ENCODE data around the gene TUBGCP2. TPM values are rescaled to one million over a fixed set of nuclear protein-coding genes. Genes with fewer than 3 reads are reported as not detected.

The TUBGCP2 gene
- total RNA-seq, 1 experiment from 2014 or later, result 35.9 TPM

DNA sequence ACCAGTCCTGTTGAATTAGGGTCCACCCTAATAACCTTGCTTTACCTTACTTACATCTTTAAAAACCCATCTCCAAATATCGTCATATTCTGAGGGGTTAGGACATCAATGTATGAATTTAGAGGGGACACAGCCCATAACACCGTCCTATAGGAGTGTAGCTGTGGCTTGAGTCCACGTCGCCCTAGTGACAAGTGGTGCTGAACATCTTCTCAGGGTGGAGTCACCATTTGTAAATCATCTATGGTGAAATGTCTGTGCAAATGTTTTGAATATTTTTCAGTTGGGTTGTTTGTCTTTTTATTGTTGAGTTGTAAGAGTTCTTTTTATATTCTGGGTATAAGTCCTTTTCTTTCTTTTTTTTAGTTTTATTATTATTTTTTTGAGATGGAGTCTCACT, 33.3 kb upstream of the TUBGCP2 start:
- no peak for DNase-seq (ENCODE audit: low spot score)

DNA sequence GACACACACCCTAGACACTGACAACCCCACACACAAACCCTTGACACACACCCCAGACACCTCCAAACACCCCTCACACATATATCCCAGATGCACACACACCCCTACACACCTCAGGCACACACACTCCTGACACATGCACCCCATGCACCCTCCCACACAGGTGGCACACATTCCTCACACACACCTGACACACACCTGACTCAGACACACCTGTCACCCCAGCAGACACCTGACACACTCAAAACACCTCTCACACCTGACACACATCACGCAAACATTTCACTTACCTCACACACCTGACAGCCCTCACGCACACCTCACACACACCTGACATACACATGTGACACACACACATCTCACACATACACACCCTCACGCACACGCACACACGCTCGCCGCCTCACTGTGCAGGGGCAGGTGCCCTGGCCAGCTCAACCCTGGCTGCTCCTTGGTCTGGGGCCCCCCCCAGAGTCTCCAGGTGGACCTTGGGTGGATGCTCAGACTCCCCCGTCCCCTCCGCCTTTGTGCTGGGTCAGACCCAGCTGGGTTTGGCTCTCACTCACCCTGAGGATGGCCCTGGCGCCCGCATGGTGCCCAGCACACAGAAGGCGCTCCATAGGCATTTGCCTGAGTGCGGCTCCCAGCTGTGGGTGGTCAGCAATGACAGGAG, 31.2 kb upstream of the TUBGCP2 start:
- no peak for DNase-seq (ENCODE audit: low spot score)

DNA sequence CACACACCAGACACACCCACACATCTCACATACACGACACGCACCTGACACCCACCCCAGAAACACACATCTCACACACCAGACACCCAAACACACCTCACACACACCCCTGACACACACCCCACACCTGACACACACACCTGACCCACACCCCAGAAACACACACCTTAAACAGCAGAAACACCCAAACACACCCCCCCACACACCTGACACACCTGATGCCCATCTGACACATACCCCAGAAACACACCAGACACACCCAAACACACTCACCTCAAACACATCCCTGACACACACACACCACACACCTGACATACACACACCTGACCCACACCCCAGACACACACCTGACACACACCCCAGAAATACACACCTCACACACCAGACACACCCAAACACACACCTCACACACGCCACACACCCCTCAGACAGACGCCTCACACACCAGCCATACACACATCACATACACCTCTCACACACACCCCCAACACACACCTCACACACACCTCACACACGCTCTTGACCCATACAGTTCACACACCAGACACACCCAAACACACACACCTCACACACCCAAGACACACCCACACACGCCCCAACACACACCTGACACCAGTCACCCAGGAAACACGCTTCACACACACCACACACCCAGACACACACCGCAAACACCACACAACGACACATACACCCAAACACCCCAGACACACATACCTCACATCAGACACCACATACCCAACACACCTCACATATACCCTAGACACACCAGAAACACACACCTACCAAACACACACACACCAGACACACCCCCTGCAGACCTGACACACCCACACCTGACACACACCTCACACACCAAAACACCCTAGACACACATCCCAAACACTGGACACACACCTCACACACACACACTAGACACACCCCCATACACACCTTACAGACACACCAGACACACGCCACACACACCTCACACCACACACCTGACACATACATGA, 29.7 kb upstream of the TUBGCP2 start:
- DNase-seq (ENCODE audit: low spot score), result no peak

DNA sequence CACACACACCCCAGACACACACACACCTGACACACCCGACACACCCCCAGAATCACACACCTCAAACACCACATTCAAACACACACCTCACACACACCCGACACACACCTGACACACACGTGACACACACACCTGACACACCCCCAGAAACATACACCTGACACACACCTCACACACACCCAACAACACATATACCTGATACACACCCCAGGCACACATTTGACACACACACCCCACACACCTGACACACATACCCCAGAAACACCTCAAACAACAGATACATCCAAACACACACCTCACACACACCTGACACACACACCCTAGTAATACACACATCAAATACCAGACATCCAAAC, 28.7 kb upstream of the TUBGCP2 start:
- DNase-seq (ENCODE audit: low spot score), result no peak

DNA sequence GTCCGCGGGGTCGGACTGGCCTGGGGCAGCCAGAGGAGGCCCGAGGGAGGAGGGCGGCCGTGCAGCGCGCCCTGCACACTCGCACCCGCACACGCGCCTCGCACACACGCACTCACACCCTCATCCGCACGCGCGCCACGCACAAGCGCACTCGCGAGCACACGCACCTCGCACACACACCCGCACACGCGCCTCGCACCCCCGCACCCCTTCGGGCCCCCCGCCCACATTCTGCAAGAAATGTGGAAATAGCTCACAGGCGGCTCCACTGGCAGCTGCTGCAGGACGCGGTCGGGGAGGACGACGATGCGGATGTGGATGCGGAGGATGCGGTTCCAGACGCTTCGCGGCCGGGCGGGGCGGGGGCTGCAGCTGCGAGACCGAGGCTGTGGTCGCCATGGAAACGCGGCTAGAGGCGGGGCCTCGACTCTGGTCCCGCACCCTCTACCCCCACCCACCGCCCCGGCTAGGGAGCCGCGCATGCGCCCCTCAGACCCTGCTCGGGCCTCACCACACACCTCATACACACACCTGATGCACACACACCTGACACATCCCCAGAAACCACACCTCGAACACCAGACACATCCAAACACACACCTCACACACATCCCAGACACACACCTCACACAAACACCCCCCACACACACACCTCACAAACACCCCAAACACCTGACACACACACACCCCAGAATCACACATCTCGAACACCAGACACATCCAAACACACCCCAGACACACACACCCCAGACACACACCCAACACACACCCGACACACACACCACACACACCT, 28.1 kb upstream of the TUBGCP2 start, which contains the start of gene CALY:
TSS of gene CALY (minus strand) at position 320 of the 793 bp plus-strand sequence. CDS start 7,907 bp downstream, outside the sequence.
- DNase-seq (ENCODE audit: low spot score), result no peak

DNA sequence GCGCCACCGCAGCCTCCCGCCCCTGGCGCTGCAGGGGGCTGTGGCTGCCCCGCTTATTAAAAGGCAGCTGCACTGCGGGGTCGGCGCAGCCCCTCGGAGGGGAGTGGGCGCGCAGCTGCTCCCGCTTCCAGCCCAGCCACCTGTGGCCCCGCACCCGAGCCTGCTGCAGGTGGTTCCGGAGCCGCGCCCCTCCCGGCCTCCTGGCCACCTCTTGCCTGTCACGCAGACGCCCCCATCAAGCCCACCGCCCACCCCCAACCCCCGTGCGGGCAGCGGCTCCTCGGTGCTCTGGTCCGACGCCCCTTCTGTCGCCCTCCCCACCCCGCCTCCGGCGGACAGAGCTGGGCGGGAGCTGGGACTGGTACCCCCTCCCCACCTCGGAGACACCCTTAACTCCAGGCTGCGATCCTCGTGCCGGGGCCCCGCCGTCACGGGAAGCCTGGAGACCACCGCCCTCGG, 27.5 kb upstream of the TUBGCP2 start:
- no peak for DNase-seq (ENCODE audit: low spot score)

DNA sequence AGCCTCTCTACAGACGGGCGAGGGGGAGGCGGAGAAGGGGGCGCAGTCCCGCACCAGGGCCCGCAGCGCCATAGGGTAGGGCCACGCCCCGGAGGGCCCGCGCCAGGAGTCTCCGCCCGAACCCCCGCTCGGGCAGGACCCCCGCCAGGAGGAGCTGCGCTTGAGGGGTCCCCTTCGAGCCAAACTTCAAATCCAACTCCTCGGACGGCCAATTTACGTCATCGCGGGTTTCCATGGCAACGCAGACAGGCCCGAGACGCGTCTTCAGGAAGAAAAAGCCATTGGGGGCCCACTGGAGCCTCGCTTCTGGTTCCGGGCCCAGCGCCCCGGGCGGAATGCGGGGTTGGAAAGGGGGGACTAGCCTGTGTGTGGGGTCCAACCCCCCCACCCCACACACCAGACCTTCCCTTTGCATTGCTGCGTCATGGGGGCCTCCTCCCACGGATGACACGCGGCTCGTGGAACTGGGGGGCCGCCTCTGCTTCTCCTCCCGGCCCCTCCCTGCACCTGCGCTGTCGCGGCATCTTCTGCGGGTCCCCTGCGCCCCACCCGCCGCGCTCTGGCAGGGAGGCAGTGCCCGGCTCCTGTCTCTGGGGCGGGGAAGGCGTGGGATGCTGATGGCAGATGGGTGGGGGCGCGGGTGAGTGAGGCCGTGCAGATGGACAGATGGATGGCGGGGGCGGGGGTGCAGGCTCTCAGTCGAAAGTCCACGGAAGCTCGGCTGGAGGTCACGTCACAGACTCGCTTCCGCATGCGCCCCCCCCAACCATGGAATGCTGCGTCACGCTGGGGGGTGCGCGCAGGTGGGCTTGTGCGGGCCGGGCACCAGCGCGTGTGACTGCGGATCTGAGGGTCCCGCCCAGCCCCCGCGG, 26.8 kb upstream of the TUBGCP2 start:
- DNase-seq (ENCODE audit: low spot score), result no peak

DNA sequence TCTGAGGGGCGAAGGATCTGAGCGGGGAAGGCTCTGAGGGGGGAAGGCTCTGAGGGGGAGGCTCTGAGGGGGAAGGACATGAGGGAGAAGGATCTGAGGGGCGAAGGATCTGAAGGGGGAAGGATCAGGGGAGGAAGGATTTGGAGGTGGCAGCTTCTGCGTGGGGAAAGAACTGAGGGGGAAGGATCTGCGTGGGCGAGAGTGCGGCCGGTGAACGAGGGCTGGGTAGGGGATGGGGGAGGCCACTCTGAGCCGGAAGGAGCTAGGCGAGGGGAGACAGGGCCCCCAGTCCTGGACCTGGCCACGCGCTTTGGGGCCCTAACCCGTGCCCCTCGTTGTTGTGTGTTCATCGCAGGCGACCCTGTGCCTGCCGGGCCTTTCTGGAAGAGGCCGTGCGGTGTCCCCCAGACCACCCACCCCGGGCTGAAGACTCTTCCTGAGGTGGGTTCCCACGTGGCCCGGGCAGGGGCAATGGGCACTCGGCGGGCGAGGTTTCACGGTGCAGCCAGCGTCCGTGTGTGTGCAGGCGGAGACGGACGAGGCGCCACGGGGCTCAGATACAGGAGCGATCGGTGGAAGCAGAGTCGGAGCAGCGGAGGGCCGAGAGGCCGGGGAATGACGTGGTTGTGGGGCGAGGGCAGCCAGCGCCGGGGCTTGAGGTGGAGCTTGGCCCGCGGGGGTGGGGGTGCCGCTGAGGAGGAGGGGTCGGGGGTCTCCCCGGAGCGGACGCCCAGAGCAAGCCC, 26.0 kb upstream of the TUBGCP2 start:
- DNase-seq (ENCODE audit: low spot score), result no peak

DNA sequence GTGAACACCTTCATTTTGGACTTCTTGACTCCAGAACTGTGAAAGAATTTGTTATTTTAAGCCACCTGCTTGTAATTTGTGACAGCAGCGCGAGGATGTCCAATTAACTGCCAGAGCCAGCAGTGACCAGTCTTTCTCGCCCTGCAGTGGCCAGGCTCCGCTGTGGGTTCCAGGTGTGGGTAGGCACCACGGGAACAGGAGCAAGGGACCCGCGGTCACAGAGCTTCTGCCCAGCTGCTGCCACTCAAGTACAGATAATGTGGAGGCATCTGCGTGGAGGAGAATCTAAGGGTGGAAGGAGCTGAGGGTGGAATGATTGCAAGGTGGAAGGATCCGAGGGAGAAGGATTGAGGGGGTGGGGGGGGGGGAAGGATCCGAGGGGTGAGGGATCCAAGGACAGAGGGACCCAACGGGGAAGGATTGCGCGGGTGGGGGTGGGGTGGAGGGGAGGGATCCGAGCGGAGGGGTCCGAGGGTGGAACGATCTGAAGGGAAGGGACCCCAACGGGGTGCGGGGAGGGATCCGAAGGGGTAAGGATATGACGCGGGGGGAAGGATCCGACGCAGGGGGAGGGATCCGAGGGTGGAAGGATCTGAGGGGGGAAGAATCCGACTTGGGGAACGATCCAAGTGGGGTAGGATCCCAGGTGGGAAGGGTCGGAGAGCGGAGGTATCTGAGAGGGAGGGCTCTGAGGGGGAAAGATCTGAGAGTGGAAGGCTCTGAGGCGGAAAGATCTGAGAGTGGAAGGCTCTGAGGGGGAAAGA, 24.4 kb upstream of the TUBGCP2 start:
- no peak for DNase-seq (ENCODE audit: low spot score)

DNA sequence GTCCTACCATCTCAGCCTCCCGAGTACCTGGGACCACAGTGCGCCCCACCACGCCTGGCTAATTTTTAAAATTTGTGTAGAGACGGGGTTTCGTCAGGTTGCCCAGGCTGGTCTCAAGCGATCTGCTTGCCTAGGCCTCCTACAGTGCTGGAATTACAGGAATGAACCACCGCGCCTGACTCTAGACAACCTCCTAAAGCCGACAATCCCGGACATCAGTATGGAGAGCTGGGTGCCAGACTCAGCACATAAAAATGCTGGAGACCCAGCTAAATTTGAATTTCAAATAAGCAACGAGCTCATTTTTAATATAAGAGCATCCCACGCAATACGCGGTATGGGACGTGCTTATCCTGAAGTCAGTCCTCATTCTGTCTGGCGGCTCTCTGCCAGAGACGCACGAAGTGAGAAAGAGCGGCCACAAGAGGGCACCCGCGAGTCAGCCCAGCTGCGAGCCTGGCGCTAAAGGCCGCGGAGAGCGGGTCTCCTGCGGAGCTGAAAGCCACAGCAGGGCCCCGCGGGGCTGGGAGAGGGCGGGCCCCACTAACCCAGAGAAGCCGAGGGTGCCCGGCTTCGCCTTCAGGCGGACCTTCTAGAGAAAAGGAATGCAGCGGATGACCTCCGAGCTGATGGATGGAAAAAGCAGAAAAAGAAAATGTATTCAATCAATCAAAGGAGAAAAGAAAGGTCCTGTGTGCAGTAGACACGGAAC, 21.0 kb upstream of the TUBGCP2 start:
- DNase-seq (ENCODE audit: low spot score), result peak; percentile 62

DNA sequence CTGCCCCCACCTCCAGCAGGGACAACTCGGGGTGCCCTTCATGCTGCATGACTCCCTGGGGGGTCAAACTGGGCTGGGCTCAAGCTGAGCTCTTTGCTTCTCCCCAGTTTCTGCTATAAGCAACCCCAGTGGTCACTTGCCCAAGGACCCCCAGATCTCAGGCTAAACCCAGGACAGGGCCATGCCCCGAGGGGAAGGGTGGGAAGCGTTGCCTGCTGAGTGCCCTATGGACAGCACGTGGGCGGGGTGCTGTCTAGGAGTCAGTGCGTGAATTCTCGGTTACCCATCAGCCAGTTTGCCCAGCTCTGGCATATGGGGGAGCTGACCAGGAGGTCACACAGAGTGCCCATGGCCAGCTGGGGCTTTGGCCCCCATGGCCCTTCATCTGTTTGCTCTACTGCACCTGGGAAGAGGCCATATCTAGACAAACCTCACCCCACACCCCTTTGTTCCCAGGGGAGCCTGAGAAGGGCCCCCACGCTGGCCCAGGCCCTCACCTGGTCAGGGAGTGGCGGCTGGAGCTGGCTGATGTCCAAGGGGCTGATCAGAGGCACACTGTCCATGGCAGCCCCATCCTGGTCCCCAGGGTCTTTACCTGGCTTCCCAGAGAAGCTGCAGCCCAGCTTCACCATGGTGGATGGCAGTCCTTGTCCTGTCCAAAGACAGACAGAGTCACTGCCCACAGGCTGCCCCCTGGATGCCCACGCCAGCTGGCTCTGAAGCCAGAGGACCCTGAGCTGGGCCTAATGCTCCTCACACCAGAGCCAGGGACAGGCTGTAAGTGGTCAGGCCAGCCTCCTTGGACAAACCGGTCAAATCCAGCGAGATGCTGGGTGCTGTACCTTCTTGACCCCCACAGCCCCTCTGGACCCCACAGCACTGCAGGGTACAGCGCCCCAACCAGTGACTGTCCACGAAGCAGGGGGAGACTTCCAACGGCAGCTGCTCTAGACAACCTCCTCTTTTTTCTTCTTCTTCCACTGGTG, 20.0 kb upstream of the TUBGCP2 start:
- no peak for DNase-seq (ENCODE audit: low spot score)

DNA sequence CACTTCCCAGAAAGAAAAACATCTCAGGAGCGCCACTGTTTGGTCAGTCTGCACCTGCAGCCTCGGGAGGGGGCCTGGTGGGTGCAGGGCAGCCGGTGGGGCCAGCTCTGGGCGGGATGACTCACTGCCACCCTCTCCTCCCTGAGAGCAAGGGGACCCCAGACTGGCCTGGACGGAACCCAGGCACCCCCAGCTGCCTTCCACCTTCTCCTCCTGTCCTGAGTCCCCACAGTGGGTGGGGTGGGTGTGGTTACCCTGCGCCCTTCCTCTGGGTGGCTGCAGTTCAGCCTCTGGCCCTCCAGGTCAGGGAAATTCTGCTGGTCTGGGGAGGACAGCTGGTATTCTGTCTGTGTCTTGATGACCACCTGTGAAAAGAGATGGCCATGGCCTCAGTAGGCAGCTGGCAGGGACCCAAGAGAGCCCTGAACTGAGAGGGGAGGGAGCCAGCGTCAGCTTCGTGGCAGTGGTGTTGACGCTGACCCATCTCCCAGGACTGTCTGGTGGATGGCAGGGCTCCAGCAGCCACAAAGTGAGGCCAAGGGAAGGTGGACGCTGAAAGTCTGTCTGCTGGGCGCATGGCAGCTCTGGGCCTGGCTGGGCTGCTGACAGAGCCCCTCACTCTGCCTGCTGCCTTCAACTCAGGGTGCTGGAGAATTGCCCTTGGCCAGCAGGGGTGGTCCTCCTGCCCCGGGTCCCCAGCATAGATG, 19.1 kb upstream of the TUBGCP2 start:
- DNase-seq (ENCODE audit: low spot score), result peak; percentile 40

DNA sequence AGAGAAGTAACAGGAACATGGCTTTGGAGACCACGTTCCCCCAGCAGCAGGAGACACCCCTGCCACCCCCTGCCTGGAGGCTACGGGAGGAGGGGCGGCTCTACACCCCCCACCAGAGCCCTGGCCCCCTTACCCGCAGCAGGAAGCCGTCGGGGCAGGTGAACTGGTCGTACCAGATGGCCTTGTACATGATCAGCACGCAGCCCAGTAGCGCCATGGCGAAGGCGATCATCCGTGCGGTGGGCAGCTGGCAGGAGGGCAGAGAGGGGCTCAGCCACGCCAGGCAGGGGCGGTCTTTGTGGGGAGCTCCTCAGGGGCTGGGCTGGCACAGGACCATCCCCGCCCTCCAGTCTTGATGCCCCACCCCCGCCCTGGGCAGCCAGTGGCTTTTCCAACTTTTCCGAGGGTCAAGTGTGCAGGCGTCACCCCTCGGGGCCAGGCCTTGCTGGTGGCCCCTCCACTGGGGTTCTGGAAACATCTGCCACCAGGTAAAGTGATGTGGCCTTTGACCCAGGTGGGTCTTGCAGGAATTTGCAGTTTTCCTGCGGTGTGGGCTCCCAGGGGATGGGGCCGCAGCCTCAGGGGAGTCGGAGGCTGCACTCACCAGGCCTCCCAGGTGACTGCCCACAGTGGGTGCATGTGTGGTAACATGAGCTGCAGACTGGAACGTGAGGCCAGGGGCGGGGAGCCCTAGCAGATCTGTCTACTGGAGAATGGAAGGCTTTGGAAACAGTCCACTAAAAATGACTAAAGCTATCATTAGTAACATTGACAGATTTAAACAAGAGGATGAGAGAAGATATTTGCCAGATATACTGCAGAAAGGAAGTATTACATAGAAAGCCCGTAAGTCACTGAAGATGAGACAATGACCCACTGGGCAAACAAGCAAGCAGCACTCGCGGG, 18.3 kb upstream of the TUBGCP2 start:
- DNase-seq (ENCODE audit: low spot score), result peak; percentile 64

DNA sequence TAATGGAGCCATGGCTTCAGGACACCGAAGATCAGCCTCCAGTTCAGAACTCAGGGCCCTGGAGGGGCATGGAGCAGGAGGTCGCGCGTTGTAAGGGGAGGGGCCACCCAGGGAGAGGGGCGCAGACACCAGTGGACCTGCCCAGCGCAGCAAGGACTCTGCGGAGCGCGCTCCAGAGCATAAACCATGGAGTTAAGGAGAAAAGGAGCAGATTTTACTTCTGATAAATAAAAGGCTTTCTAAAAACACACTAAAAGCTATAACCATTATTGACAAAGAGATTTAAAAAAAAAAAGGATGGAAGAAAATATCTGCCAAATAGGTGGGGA, 17.5 kb upstream of the TUBGCP2 start:
- no peak for DNase-seq (ENCODE audit: low spot score)

DNA sequence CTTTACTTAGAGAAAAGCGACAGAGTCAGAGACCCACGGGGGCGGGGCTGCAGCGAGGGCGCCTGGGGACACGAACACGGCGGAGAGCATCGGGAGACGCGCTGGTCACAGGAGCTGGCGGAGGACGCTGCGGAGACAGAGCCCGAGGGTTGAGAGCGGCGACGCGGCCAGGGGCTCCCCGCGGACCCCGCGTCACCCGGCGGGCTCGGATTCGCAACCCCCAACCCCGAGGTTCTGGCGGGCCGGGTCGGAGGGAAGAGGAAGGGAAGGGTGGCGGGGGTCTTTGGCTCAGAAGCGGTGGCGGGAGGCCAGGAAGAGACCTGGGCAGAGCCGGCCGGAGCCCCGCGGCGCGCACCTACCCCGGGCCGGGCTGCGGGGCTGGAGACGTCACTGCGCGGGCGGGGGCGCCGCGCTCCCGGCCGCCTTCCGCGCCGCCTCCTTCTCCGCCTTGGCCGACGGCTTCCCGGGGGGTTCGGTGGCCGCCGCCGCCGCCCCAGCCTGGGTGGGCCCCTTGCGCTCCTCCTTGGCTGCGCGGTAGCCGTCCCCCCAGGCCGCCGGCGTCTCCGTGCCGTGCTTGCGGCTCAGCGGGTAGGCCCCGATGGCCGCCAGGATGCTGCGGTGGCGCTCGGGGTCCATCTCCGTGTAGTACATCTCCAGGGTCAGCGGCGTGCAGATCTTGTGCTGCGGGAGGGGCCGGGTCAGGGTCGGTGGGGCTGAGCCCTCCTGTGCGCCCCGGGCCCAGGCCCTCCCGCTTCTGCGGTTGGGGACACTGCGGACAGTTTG, 17.0 kb upstream of the TUBGCP2 start:
- no peak for DNase-seq (ENCODE audit: low spot score)

Data from A172 (cell line).